LNCaP clone FGC (cell line): ENCODE data around the gene UPF2.

Experiments
- DNase-seq: peaks from one replicate; pipeline ENCODE4 v3.0.0-alpha.2; 2011; ENCODE audit warnings: low read depth
- H3K4me3 ChIP-seq: 2 replicates; pipeline ENCODE4 v1.5.1; 2011; ENCODE audit warnings: mild to moderate bottlenecking, low read depth, low read length, control low read depth
- CTCF ChIP-seq: IDR thresholded peaks from 2 replicates; pipeline ENCODE4 v1.5.1; 2012; ENCODE audit warnings: mild to moderate bottlenecking; ENCODE audit not compliant: control insufficient read depth, insufficient read depth; ENCODE audit errors: extremely low read depth

Gene UPF2

GRCh38 chr10:12042409-12042796, 206 bp downstream of the UPF2 start:
- peak overlapping the region; percentile 99 for H3K4me3 ChIP-seq
- DNase-seq: no peak
- no peak for TF ChIP-seq CTCF

- DNase-seq: no peak
- no peak for TF ChIP-seq CTCF
- H3K4me3 ChIP-seq: peak overlapping the region; percentile 99
Observed at GRCh38 chr10:12041766-12042408, 722 bp downstream of the UPF2 start.

GRCh38 chr10:12036073-12036655, 6.4 kb downstream of the UPF2 start:
- TF ChIP-seq CTCF: no peak
- DNase-seq: no peak
- no peak overlapping the region for H3K4me3 ChIP-seq

GRCh38 chr10:12031404-12031803, 11.2 kb downstream of the UPF2 start:
- no peak overlapping the region for H3K4me3 ChIP-seq
- no peak for DNase-seq
- TF ChIP-seq CTCF: no peak

DNA sequence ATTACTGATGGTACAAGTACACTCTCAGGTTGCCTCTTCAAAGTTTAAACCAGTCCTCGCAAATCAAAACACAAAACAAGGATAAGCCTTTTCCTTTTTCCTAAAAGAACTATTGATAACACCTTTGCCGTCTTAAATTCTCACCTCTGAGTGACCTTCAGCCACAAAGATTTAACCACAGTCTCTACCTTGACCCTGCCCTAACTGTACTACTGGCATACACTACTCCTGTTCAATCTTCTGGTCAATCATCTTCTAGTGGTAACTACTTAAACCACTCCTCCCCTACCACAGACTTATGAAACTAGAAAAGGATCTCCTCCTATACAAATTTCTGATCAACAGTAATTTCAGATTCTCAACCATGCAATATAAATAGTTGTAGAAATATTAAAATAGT, 15.1 kb downstream of the UPF2 start:
- no peak overlapping the region for H3K4me3 ChIP-seq
- DNase-seq: no peak

GRCh38 chr10:12025591-12025990, 17.0 kb downstream of the UPF2 start:
- no peak for TF ChIP-seq CTCF
- DNase-seq: no peak
- no peak overlapping the region for H3K4me3 ChIP-seq

More for the DNA sequence above, 15.1 kb downstream of the UPF2 start:
- no peak for TF ChIP-seq CTCF
